Measurements from ENCODE around the gene ANKDD1A.

Gene ANKDD1A

GRCh38 chr15:64969401-64969800, 57.7 kb downstream of the ANKDD1A start:
- no peak for DNase-seq (ENCODE audit: low read depth in 2 of 2)

- no peak for DNase-seq (ENCODE audit: low read depth in 2 of 2)
Observed at GRCh38 chr15:64970698-64971097, 59.0 kb downstream of the ANKDD1A start.

- DNase-seq (ENCODE audit: low read depth in 2 of 2), result no peak
Observed at GRCh38 chr15:64975390-64975789, 63.7 kb downstream of the ANKDD1A start.

GRCh38 chr15:64979252-64979710, 67.6 kb downstream of the ANKDD1A start:
- no peak for DNase-seq (ENCODE audit: low read depth in 2 of 2)

- no peak for DNase-seq (ENCODE audit: low read depth in 2 of 2)
Observed at GRCh38 chr15:64981812-64982431, 70.2 kb downstream of the ANKDD1A start.

GRCh38 chr15:64982472-64982871, 70.8 kb downstream of the ANKDD1A start:
- no peak for DNase-seq (ENCODE audit: low read depth in 2 of 2)

- DNase-seq (ENCODE audit: low read depth in 2 of 2), result no peak
Observed at GRCh38 chr15:64985366-64986033, 73.8 kb downstream of the ANKDD1A start.

- no peak for DNase-seq (ENCODE audit: low read depth in 2 of 2)
Observed at GRCh38 chr15:64987136-64987535, 75.4 kb downstream of the ANKDD1A start.

GRCh38 chr15:64989416-64990167, 77.9 kb downstream of the ANKDD1A start, which contains the start of gene SPG21:
TSS of gene SPG21 (minus strand) at chr15:64989914. CDS start at chr15:64983569, 6,345 bp downstream.
- DNase-seq (ENCODE audit: low read depth in 2 of 2), result peak; percentile 73 to 82

- no peak for DNase-seq (ENCODE audit: low read depth in 2 of 2)
Observed at GRCh38 chr15:64990168-64990470, 78.4 kb downstream of the ANKDD1A start.

GRCh38 chr15:64991536-64992135, 79.9 kb downstream of the ANKDD1A start:
- no peak for DNase-seq (ENCODE audit: low read depth in 2 of 2)

- DNase-seq (ENCODE audit: low read depth in 2 of 2), result no peak
Observed at GRCh38 chr15:64993290-64993689, 81.6 kb downstream of the ANKDD1A start.

GRCh38 chr15:64997066-64997465, 85.4 kb downstream of the ANKDD1A start:
- no peak for DNase-seq (ENCODE audit: low read depth in 2 of 2)

GRCh38 chr15:64997745-64998375, 86.2 kb downstream of the ANKDD1A start:
- no peak for DNase-seq (ENCODE audit: low read depth in 2 of 2)

GRCh38 chr15:65004993-65005392, 93.3 kb downstream of the ANKDD1A start:
- no peak for DNase-seq (ENCODE audit: low read depth in 2 of 2)

GRCh38 chr15:65006876-65007275, 95.2 kb downstream of the ANKDD1A start:
- DNase-seq (ENCODE audit: low read depth in 2 of 2), result no peak

Measured in stimulated activated CD4-positive, alpha-beta T cell treated with anti-CD3 and anti-CD28 coated beads, Interleukin-1b, Interleukin-23, amount 100 ng/mL, for 1 hour (primary cell).